ENCODE measurements around the gene RNF144B. TPM values are rescaled to one million over a fixed set of nuclear protein-coding genes. Genes with fewer than 3 reads are reported as not detected.

RNF144B gene
- total RNA-seq, 2 experiments from 2014 or later = 1.8 to 1.9 TPM

DNA sequence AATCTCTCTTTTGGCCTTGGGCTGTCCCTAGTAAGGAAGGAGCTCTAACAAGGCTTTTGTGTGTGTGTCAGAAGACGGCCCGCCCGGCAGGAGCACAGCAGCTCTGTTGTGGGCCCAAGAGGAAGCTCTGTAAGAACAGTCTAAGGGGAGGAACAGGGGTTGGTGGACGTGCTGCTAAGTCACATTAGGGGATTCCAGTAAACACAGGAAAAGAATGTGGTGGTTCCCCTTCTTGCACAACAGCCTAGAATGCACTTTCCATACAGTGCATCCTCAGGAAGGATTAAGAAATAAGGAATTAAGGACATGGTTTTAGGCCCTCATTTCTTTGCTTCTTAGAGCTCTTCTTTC lies 114.5 kb downstream of the RNF144B start:
- ATAC-seq (peak; percentile 79), DNase-seq (peak; percentile 24)
- ChIA-PET CTCF (interaction anchor here (0.8 to 9.9 kb wide), 3 partner anchors 14 to 178 kb away, joined by 3 to 119 read pairs (median 3); no protein-coding TSS in a partner anchor), POLR2A (interaction anchor here (0.9 kb wide), 1 partner anchor 171 kb away, joined by 3 read pairs; no protein-coding TSS in a partner anchor)
- Mint-ChIP-seq H3K4me3 (no peak overlapping the region), H3K9me3 (no peaks in the 10 kb centered on the region), H3K27ac (no peak overlapping the region), H3K36me3 (ENCODE audit: low read depth) (no peaks in the 10 kb centered on the region), H3K27me3 (peaks cover 3% of the 10 kb centered on the region), H3K4me1 (ENCODE audit: low read depth) (peaks cover 2% of the 10 kb centered on the region)
- intact Hi-C loops (cut with micrococcal nuclease) = loop anchor here (10.0 kb wide), 1 partner anchor 107 kb away; no protein-coding TSS in a partner anchor
- TF ChIP-seq, protein P1, sequence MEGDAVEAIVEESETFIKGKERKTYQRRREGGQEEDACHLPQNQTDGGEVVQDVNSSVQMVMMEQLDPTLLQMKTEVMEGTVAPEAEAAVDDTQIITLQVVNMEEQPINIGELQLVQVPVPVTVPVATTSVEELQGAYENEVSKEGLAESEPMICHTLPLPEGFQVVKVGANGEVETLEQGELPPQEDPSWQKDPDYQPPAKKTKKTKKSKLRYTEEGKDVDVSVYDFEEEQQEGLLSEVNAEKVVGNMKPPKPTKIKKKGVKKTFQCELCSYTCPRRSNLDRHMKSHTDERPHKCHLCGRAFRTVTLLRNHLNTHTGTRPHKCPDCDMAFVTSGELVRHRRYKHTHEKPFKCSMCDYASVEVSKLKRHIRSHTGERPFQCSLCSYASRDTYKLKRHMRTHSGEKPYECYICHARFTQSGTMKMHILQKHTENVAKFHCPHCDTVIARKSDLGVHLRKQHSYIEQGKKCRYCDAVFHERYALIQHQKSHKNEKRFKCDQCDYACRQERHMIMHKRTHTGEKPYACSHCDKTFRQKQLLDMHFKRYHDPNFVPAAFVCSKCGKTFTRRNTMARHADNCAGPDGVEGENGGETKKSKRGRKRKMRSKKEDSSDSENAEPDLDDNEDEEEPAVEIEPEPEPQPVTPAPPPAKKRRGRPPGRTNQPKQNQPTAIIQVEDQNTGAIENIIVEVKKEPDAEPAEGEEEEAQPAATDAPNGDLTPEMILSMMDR (IDR thresholded peaks at IDR 0.05) = no peak

DNA sequence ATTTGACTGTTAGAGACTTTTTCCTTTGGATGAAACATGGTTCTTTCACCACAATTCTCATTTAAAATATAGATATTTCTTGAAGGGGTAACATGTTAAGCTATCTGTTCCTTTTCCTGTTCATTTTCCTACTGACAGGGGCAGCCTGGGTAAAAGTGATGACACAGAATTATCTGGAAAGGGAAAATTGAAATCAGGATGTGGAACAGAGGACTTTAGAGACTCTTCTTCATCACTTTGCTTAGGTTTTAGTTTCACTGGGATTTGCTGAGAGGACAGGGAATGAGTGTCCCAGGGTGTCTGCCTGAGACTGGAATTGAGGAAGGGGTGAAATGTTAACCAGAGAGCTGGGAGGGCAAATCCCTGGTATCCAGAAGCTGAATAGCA lies 116.0 kb downstream of the RNF144B start:
- DNase-seq (no peak), ATAC-seq (no peak)
- no peaks in the 10 kb centered on the region for H3K36me3 Mint-ChIP-seq (ENCODE audit: low read depth)
- ChIA-PET POLR2A (no interaction called here), CTCF (interaction anchor here (0.7 to 9.9 kb wide), 26 partner anchors 13 to 718 kb away, joined by 3 to 119 read pairs (median 3); partner anchors contain the start of gene RNF144B)
- no peak overlapping the region for H3K27ac Mint-ChIP-seq
- peaks cover 2% of the 10 kb centered on the region for H3K27me3 Mint-ChIP-seq
- no peaks in the 10 kb centered on the region for H3K9me3 Mint-ChIP-seq
- intact Hi-C loops (cut with micrococcal nuclease) = loop anchor here (1.0 to 10.0 kb wide), 2 partner anchors 108 to 179 kb away; no protein-coding TSS in a partner anchor
- TF ChIP-seq, protein P1 (IDR thresholded peaks at IDR 0.05) = no peak
- H3K4me3 Mint-ChIP-seq = no peak overlapping the region
- peaks cover 2% of the 10 kb centered on the region for H3K4me1 Mint-ChIP-seq (ENCODE audit: low read depth)

DNA sequence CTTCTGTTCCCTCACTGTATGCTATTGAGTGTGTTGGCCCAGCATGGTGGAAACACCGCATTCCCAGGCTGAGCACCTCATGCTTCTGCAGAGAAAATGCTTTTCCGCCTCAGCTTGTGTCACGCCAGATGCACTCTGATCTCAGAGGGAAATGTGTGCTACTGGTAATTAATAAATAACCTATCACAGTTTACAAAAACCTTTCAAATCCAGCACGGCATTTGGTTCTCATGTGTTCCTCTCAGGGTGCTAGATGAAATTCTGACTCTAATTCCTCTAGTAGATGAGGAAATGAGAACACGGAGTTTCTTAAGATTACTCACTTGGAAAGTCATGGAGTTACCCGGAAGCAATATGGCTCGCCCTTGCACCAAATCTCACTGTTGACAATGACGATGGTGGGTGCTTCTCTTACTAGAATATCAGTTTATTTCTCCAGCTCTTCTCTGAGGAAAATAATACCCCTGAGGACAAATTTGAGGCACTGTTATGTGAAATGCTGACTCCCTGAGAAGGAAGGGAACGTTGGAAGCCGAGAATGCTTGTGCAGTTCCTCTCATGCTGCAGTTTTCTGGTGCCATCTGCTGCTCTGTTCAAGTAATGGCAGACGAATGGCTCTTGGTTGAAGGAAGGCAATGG lies 116.6 kb downstream of the RNF144B start:
- peak; percentile 46 for DNase-seq
- H3K4me3 Mint-ChIP-seq = no peak overlapping the region
- no peaks in the 10 kb centered on the region for H3K36me3 Mint-ChIP-seq (ENCODE audit: low read depth)

DNA sequence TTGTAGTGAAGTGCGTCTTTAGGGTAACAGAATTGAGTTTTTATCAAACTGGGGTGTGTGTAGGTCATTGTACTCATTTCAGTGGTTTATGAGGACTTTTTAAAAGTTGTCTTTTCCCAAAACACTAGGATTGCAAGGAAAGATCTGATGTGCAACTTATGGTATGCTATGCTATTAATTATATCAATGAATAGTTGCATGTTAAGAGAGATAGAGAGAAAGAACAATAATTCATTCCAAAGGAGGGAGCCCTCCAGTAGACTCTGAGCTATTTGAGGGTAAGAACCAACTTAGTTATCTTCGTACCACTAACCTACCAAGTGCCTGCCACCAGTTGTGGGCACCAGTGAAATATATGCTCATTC lies 117.1 kb downstream of the RNF144B start:
- no peak overlapping the region for H3K4me3 Mint-ChIP-seq
- POLR2A ChIA-PET = no interaction called here
- H3K27me3 Mint-ChIP-seq = peaks cover 2% of the 10 kb centered on the region
- intact Hi-C loops (cut with micrococcal nuclease) = loop anchor here (10.0 kb wide), 1 partner anchor 109 kb away; no protein-coding TSS in a partner anchor
- CTCF ChIA-PET = interaction anchor here (0.7 to 9.9 kb wide), 14 partner anchors 9 to 203 kb away, joined by 3 to 119 read pairs (median 6); partner anchors contain the start of gene RNF144B
- peaks cover 2% of the 10 kb centered on the region for H3K4me1 Mint-ChIP-seq (ENCODE audit: low read depth)
- no peak for ATAC-seq
- TF ChIP-seq, protein P1 (IDR thresholded peaks at IDR 0.05) = peak; percentile 10
- H3K27ac Mint-ChIP-seq = no peak overlapping the region
- DNase-seq = no peak
- no peaks in the 10 kb centered on the region for H3K36me3 Mint-ChIP-seq (ENCODE audit: low read depth)
- H3K9me3 Mint-ChIP-seq = no peaks in the 10 kb centered on the region

More for the DNA sequence above, 116.6 kb downstream of the RNF144B start:
- peak; percentile 72 for ATAC-seq
- H3K27ac Mint-ChIP-seq = no peak overlapping the region
- TF ChIP-seq, protein P1 (IDR thresholded peaks at IDR 0.05) = peak; percentile 84
- ChIA-PET CTCF (interaction anchor here (0.7 to 9.9 kb wide), 25 partner anchors 10 to 203 kb away, joined by 3 to 119 read pairs (median 5); partner anchors contain the start of gene RNF144B), POLR2A (no interaction called here)
- intact Hi-C loops (cut with micrococcal nuclease) = loop anchor here (1.0 to 10.0 kb wide), 2 partner anchors 109 to 179 kb away; no protein-coding TSS in a partner anchor
- H3K9me3 Mint-ChIP-seq = no peaks in the 10 kb centered on the region
- peaks cover 2% of the 10 kb centered on the region for H3K27me3 Mint-ChIP-seq
- H3K4me1 Mint-ChIP-seq (ENCODE audit: low read depth) = peaks cover 2% of the 10 kb centered on the region
